HG03060 (cell line): ENCODE measurements around the gene ARMC12.
"Not testable (repeated sequence)": the region's sequence is repeated elsewhere in the genome, so short reads cannot be mapped to it uniquely, and the experiment has no call there.

Source experiments
- ATAC-seq: cut with Tn5 transposase; IDR thresholded peaks from one replicate; pipeline ENCODE4 v1.9.1; 2021; ENCODE audit warnings: low read depth, moderate number of reproducible peaks; ENCODE audit not compliant: unreplicated experiment

ARMC12 gene

GRCh38 chr6:35731736-35732532 lies 4.9 kb upstream of the ARMC12 start:
- ATAC-seq = no peak

GRCh38 chr6:35733633-35734032 lies 3.2 kb upstream of the ARMC12 start:
- no peak for ATAC-seq

GRCh38 chr6:35734319-35734718 lies 2.5 kb upstream of the ARMC12 start:
- ATAC-seq = not testable (repeated sequence)

DNA sequence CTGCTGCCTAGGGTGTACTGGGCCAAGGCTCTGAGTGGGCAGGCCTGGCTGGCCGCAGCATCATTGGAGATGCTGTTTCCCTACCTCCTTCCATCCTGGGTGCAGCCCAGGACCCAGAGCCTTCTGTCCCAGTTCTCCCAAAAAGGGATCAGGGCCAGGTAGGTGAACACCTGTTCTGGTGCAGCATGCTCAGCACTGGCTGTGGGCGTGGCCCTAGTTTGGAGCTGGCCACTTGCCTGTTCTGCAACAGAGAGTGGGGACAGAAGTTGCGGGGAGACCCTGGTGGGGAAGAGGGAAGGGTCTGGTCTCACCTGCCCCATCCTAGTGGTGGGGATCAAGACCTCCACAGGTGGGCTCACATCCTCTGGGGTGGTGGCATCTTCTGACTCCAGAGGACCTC lies 1.4 kb upstream of the ARMC12 start:
- ATAC-seq = no peak

DNA sequence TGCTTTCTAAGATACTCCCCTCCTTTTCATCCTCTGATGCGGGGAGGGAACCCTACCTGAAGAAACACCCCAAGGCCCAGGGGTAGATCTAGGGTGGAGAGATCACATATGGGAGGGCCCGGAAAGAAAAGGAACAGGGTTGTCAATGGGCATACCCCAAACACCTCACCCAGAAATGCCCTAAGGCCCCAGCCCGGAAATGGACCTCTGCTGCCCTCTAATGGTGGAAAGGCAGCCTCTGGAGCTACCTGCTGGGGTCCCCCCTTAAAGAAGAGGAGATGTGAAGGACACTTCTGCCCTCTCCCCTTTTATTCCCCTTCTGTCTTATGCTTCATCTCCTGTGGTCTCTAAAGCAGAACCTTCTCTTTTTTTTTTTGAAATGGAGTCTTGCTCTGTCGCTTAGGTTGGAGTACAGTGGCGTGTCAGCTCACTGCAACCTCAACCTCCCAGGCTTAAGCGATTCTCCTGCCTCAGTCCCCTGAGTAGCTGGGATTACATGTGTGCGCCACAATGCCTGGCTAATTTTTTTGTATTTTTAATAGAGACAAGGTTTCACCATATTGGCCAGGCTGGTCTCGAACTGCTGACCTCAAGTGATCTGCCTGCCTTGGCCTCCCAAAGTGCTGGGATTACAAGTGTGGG lies 458 bp upstream of the ARMC12 start:
- ATAC-seq = no peak

DNA sequence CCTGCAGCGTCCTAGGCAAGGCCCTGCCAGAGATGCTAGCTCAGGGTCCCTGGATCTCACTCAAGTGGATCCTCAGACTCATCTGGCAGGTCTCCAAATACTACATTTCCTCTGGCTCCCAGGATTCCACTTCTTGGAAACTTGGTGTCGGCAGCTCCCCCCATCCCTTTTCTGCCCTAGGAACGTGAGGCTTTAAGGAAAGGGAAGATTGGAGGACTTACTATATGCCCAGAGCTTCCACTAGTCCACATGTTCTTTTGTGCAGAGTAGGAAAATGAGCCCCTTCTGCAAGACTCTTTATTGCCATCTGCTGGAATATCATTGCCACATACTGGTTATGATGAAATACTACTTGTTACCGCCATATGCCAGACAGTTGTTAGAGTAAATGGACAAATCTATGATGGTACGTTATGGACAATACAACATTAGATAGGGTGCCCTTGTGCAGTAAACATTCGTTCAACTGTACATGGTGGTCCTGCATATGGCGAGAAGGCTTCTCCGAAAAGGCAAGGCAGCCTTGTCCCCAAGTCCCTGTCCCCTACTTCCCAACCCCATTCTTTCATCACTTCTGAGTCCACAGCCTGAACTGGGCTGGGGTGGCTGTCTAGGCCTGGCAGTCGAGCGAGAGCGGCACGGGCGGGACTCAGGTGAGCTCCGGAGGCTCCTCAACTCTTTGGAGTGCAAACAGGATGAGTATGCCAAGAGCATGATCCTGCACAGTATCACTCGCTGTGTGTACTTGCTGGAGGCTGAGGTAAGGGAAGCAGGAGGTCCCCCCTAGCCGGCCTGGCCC lies 780 bp downstream of the ARMC12 start:
- ATAC-seq = no peak

DNA sequence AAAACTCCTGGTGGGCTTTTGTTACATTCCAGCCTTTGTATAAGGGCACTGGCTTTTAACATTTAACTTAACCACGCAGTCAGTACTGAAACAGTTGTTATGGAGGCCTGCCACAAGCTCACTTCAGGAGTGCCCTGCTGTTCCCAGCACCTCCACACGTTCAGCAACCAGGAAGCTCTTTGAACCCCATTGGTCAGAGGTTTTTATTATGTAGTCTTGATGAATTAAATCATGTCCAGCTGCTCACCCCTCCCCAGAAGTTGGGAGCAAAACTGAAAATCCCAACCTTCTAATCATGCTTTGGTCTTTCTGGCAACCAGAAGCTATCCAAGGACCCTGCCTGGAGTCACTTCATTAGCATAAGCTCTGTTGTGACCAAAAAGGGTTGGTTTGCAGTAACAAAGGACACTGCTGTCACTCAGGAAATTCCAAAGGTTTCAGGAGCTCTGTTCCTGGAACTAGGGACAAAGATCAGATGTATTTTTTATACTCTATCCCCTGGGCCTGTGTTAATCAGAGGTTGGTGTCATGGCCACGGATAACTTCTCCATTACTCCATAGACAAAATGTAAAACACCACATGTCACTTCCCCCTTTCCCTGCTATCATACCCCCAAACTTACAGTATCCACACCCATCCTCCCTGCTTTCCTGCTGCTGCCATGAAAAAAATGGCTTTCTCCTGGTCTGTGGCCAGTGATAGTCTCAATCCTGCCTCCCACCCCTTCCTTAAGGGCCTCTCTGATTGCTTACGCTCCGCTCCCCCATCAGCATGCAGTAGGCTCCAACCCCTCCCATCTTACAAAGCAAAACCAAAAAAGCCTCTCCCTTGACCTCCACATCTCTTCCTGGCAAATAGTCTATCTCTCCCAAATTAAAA lies 3.1 kb downstream of the ARMC12 start:
- ATAC-seq = no peak

DNA sequence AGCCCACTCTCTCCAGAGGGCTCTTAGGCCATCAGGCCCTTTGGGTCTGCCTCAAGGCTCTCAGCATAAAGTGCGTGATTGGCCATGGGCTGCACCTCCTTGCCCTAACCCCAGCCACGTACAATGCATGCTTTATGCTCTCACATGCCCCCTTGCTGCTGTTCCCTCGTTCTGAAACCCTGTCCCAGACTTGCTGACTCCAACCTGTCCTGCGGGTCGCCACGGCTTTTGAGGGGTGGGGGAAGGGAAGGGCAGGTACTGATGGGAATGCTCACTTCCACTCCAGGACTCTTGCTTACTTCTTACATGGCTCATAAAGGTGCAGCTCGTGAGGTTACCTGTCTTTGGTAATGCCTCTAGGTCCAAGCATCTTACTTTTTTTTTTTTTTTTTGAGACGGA lies 6.0 kb downstream of the ARMC12 start:
- no peak for ATAC-seq

DNA sequence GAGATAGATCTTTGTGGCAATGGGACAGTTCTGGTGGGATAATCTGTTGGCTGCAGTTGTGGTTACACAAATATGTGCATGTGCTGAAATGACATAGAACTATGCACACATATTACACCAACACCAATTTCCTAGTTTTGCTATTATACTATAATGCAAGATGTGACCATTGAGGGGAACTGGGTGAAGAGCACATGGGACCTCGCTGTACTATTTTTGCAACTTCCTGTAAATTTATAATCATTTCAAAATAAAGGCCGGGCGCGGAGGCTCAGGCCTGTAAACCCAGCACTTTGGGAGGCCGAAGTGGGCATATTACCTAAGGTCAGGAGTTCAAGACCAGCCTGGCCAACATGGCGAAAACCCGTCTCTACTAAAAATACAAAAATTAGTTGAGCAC lies 8.7 kb downstream of the ARMC12 start:
- no peak for ATAC-seq

DNA sequence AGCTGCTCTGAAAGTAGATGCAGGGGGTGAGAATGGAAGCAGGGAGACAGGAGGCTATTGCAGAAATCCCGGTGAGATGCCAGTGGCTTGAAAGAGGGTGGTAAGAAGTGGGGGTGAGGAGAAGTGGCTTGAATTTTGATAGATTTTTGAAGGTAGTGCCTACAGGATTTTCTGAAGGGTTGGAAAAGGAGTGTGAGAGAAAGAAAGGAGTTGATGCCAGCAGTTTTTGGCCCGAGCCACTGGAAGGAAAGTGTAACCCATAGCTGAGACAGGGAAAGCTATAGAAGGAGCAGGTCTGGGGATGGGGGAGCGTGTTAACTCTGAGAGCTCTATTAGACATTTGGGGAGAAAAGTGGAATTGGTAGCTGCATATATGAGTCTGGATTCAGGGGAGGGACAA lies 9.7 kb downstream of the ARMC12 start:
- ATAC-seq = no peak

DNA sequence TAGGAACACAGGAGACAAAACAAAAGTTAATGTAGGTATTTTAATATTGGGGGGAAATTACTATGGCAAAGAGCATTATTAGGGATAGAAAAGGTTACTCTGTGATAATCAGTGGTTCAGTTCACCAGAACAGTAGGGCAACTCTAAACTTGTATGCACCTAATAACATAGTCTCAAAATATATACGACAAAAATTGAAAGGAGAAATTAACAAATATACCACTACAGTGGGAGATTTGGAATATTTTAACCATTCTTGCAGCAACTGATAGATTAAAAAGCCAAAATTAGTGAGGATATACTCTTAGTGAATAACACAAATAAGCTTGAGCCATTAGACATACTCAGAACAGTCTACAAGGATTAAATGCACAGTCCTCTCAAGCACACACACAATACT lies 11.0 kb downstream of the ARMC12 start:
- no peak for ATAC-seq

DNA sequence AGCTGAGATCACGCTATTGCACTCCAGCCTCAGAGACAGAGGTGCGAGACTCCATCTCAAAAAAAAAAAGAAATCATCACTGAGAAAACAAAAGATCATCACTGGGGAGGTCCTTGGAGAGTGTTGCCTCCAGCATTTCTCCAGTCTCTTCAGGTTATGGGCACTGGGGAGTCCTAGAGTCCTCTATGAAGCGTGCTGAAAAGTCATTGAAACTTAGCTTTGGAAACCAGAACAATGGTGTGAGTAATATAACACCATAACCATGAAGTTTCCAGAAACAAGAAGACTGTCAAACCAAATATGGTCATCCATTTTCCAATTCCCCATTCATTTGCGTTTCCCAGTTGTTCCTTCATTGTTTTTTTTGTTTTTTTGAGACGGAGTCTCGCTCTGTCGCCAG lies 13.7 kb downstream of the ARMC12 start:
- no peak for ATAC-seq

DNA sequence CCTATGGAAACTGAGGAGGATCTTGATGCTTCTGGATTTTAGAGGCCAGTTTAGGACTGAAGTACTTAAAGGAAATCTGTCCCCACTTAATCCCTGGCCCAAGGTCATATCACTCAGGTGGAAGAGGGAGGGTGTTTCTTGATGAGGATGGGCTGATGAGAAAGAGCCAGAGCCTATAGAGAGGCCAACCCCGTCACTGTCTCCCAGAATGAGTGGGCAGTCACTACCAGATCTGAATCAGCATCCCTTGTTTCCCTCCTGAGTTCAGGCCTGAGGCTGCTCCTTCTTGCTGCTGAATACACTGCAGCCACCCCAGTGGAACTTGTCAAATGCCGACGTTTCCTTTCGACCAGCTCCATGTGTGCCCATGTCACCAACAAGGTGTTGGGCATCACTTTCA lies 14.8 kb downstream of the ARMC12 start:
- no peak for ATAC-seq

GRCh38 chr6:35752330-35752729 lies 15.5 kb downstream of the ARMC12 start:
- ATAC-seq = no peak

DNA sequence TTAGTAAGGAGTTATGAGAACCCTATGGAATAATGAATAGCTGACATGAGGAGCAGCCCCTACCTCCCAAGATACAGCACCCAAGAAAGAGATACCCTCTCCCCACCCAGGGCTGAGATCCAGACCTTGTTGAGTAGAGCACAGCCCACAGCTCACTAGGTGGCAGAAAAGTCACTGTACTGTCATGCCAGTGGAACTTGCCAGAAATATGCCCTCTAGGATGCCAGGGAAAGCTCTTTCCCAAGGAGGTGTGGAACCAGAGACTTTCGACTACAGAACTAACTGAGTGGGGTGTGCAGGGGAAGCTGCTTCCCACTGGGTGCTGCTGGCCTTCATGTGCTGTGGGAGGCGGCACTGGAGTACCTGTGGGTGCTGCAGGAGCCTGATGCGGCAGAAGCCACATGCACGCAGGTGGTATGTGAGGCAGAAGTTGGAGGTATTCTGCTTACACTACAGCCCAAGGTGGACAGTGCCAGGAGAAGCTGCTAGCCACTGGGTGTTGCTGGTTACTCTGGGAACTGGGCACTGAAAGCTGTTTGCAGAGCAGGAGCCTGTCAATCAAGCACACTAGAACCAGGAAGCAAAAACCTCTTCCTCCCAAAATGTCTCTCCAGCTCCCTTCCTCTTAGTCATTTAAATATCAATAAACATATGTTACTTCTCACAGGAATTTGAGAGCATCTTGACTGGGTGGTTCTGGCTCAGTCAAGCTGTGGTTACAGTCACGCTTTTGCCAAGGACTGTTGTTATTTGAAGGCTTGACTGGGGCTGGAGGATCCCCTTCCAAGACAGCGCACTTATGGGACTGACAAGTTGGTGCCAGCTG lies 17.8 kb downstream of the ARMC12 start:
- no peak for ATAC-seq

GRCh38 chr6:35755278-35755924 lies 18.6 kb downstream of the ARMC12 start:
- ATAC-seq = no peak

DNA sequence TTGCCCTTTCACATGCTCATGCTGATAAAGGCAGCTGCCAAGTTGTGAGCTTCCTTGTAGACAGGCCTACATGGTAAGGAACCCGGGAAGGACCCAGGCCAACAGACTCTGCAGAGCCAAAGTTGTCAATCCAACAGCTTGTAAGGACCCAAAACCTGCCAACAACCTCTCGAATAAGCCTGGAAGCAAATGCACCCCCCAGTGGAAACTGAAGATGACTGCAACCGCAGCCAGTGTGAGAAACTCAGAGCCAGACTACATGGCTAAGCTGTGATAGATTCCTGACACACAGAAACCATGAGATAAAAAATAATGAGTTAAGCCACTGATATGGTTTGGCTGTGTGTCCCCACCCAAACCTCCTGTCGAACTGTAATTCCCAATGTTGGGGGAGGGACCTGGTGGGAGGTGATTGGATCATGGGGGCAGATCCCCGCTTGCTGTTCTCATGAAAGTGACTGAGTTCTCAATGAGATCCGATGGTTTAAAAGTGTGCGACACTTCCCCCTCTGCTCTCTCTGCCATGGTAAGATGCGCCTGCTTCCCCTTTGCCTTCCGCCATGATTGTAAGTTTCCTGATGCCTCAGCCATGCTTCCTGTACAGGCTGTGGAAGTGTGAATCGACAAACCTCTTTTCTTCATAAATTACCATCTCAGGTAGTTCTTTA lies 20.8 kb downstream of the ARMC12 start:
- no peak for ATAC-seq

GRCh38 chr6:35759426-35759825 lies 22.6 kb downstream of the ARMC12 start:
- no peak for ATAC-seq

DNA sequence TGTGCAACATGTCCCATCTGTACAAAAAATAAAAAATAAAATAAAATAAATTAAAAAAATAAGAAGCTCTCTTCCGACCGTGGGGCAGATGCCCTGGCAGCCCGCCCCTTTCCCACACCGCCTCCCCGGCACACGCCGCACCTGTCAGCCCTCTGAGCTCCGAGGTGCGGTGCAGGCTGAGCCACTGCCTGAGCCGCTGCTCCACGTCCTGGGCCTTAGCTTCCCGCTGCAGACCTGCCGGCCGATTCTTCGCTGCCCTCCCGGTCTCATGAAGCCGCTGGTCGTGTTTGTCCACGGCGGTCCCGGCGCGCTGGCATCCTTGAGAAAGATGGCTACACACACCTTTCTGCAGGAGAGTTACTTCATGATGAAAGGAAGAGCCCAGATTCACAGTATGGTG lies 28.9 kb downstream of the ARMC12 start:
- no peak for ATAC-seq
